ENCODE results near the gene FAM9B. TPM values are rescaled to one million over a fixed set of nuclear protein-coding genes. Genes with fewer than 3 reads are reported as not detected.

FAM9B gene
- polyA plus RNA-seq (ENCODE audit: low read depth in 6 of 6): not detected

DNA sequence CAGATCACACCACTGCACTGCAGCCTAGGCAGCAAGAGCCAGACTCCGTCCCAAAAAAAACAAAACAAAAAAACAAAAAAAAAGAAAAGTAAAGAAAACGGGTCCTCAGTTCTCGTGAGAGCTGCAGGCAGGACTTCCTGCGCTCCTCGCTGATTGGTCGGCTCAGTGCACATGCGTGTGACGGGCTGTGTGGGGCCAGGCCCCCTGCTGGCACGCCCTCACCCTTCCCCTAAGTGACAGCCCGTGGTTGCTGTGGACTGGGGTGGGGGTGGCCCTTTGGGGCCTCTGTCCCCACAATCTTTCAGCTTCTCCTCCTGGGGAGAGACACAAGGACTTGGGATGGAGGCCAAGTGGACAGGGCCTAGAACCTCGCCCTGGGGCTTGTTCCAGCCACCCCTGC is at the start of gene FAM9B:
TSS of gene FAM9B (minus strand) at position 139 of the 400 bp plus-strand sequence. CDS start 1,141 bp downstream, outside the sequence.
- no peaks in the 10 kb centered on the region for H3K4me1 Mint-ChIP-seq
- H3K27me3 Mint-ChIP-seq: peaks cover 0 to 2% (median under 1%) of the 10 kb centered on the region in 3 donors
- DNase-seq: no peak
- peak within 1 kb of the TSS in 1 of 6 donors; percentile 53 for H3K27ac Mint-ChIP-seq
- peaks cover 0 to 7% (median 2%) of the 10 kb centered on the region in 7 donors for H3K9me3 Mint-ChIP-seq
- ATAC-seq (ENCODE audit: low read depth in 2 of 2): no peak
- H3K36me3 Mint-ChIP-seq: no peaks in the 10 kb centered on the region
- no peak within 1 kb of the TSS for H3K4me3 Mint-ChIP-seq

- ATAC-seq (ENCODE audit: low read depth in 2 of 2) (no peak), DNase-seq (no peak)
- H3K36me3 Mint-ChIP-seq: peaks cover 0 to 8% of the 10 kb centered on the region in 2 donors
- no peaks in the 10 kb centered on the region for H3K4me1 Mint-ChIP-seq
- H3K9me3 Mint-ChIP-seq: peaks cover 2 to 16% (median 4%) of the 10 kb centered on the region in 7 donors
- H3K27ac Mint-ChIP-seq: no peak overlapping the region
- no peak overlapping the region for H3K4me3 Mint-ChIP-seq
- H3K27me3 Mint-ChIP-seq: peaks cover 0 to 12% (median 5%) of the 10 kb centered on the region in 3 donors
Observed at GRCh38 chrX:9081271-9081670, 47.3 kb upstream of the FAM9B start.

GRCh38 chrX:9074326-9074725 is 40.4 kb upstream of the FAM9B start:
- no peak for ATAC-seq (ENCODE audit: low read depth in 2 of 2)
- DNase-seq: no peak
- Mint-ChIP-seq H3K9me3 (peaks cover 0 to 2% (median 0%) of the 10 kb centered on the region in 7 donors), H3K4me1 (no peaks in the 10 kb centered on the region), H3K27ac (no peak overlapping the region), H3K36me3 (peaks cover 0 to under 1% of the 10 kb centered on the region in 2 donors), H3K27me3 (peaks cover 7 to 37% (median 14%) of the 10 kb centered on the region in 3 donors), H3K4me3 (no peak overlapping the region)

GRCh38 chrX:9072281-9072680 is 38.4 kb upstream of the FAM9B start:
- no peak for ATAC-seq (ENCODE audit: low read depth in 2 of 2)
- Mint-ChIP-seq H3K27me3 (peaks cover 7 to 37% (median 21%) of the 10 kb centered on the region in 3 donors), H3K9me3 (peaks cover 0 to 1% (median 0%) of the 10 kb centered on the region in 7 donors), H3K4me1 (no peaks in the 10 kb centered on the region), H3K36me3 (no peaks in the 10 kb centered on the region), H3K27ac (no peak overlapping the region), H3K4me3 (no peak overlapping the region)
- DNase-seq: no peak

DNA sequence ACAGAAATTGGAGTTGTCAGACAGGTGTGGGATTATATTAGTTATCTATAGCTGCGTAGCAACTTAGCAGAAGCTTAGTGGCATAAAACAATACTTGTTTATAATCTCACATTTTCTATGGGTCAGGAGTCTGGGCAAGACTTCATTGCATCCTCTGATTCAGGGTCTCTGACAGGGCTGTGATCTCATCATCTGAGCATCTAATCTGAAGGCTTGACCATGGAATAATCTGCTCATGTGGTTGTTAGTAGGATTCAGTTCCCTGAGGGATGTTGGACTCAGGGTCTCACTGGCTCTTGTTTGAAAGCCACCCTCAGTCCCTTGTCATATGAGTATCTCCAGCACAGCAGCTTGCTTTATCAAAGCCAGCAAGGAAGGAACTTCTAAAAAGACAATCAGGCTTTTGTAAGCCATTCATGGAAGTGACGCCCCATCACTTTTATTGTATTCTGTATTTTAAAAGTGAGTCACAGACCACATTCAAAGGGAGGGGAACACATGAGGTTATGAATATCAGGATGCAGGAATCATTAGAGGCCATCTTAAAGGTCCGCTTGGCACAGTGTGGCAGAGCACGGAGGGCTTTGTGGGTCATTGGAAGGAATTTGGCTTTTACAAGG is 37.2 kb upstream of the FAM9B start:
- Mint-ChIP-seq H3K9me3 (peaks cover 0 to 8% (median 0%) of the 10 kb centered on the region in 7 donors), H3K36me3 (no peaks in the 10 kb centered on the region), H3K27me3 (peaks cover 7 to 37% (median 24%) of the 10 kb centered on the region in 3 donors), H3K4me3 (no peak overlapping the region), H3K4me1 (no peaks in the 10 kb centered on the region), H3K27ac (no peak overlapping the region)
- DNase-seq (no peak), ATAC-seq (ENCODE audit: low read depth in 2 of 2) (no peak)

DNA sequence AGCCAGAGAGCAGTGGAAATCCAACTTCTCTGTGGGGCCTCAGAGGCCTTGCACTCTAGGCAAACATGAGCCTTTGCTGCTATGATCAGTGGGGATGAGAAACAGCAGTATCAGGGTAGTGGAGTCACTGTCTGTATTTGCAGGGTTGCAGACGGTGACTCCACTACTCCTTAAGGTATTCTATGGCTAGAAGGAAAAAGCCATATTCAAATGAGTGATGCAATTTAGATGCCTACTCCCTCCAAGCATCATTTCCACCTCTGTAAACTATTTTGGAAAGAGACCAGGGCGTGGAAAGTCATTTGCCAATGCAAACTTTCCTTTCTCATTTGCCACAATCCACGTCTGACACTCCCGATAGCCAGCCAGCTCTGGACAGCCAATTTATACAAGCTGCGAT is 35.6 kb upstream of the FAM9B start:
- H3K4me3 Mint-ChIP-seq: no peak overlapping the region
- no peak for ATAC-seq (ENCODE audit: low read depth in 2 of 2)
- no peak overlapping the region for H3K27ac Mint-ChIP-seq
- H3K27me3 Mint-ChIP-seq: peaks cover 12 to 30% (median 23%) of the 10 kb centered on the region in 3 donors
- H3K36me3 Mint-ChIP-seq: no peaks in the 10 kb centered on the region
- H3K4me1 Mint-ChIP-seq: no peaks in the 10 kb centered on the region
- DNase-seq: no peak
- peaks cover 0 to 20% (median 9%) of the 10 kb centered on the region in 7 donors for H3K9me3 Mint-ChIP-seq

GRCh38 chrX:9064694-9065093 is 30.8 kb upstream of the FAM9B start:
- H3K27ac Mint-ChIP-seq: no peak overlapping the region
- ATAC-seq (ENCODE audit: low read depth in 2 of 2): no peak
- H3K36me3 Mint-ChIP-seq: no peaks in the 10 kb centered on the region
- peaks cover 0 to 26% (median 9%) of the 10 kb centered on the region in 7 donors for H3K9me3 Mint-ChIP-seq
- H3K4me1 Mint-ChIP-seq: no peaks in the 10 kb centered on the region
- no peak overlapping the region for H3K4me3 Mint-ChIP-seq
- DNase-seq: no peak
- H3K27me3 Mint-ChIP-seq: peaks cover 0 to 21% (median 9%) of the 10 kb centered on the region in 3 donors

DNA sequence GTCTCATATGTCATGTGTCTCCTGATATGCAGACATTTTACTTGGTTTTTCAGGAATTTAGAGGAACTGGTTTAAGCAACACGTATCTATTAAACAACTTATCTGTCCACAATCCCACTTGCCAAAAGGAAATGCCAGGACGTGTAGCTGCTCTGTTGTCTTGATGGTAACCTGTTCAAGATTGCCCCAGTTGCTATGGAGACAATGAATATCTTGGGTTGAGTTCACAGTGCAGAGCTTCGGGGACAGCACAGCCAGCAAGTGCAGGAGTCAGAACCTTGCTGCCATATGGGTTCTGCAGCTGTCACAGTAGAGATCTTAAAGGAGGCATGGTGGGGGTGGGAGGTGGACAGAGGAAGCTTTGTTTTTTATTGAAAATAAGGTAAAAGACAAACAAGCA is 28.7 kb upstream of the FAM9B start:
- no peak for ATAC-seq (ENCODE audit: low read depth in 2 of 2)
- no peaks in the 10 kb centered on the region for H3K4me1 Mint-ChIP-seq
- H3K27me3 Mint-ChIP-seq: peaks cover 0 to 16% (median 15%) of the 10 kb centered on the region in 3 donors
- H3K27ac Mint-ChIP-seq: no peak overlapping the region
- DNase-seq: no peak
- no peak overlapping the region for H3K4me3 Mint-ChIP-seq
- peaks cover 0 to 26% (median 9%) of the 10 kb centered on the region in 7 donors for H3K9me3 Mint-ChIP-seq
- no peaks in the 10 kb centered on the region for H3K36me3 Mint-ChIP-seq

DNA sequence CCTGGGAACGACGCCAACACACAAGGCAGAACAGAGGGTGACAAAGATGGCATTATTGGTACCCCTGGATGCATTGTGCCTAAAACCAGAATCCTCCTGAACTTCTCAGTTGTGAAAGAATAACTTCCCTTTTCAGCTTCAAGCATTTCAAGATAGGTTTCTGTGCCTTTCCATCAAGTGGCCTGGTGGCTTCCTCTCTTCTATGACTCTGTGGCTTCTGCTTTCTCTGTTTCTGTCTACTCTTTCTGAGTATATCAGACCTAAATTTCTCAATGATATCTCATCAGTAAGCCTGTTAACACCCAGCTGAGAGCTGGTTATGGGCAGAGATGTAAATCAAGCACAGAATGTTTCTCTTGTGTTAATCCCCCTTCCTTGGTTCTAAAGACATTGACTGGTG is 21.4 kb upstream of the FAM9B start:
- H3K27me3 Mint-ChIP-seq: peaks cover 0 to 12% (median 0%) of the 10 kb centered on the region in 3 donors
- ATAC-seq (ENCODE audit: low read depth in 2 of 2) (peak; percentile 63 to 86), DNase-seq (peak; percentile 11)
- peaks cover 10 to 12% (median 11%) of the 10 kb centered on the region in 3 donors for H3K4me1 Mint-ChIP-seq
- H3K9me3 Mint-ChIP-seq: peaks cover 0 to 4% (median 0%) of the 10 kb centered on the region in 7 donors
- H3K27ac Mint-ChIP-seq: no peak overlapping the region
- no peak overlapping the region for H3K4me3 Mint-ChIP-seq
- H3K36me3 Mint-ChIP-seq: no peaks in the 10 kb centered on the region

- peaks cover 10 to 12% (median 11%) of the 10 kb centered on the region in 3 donors for H3K4me1 Mint-ChIP-seq
- no peak overlapping the region for H3K4me3 Mint-ChIP-seq
- no peaks in the 10 kb centered on the region for H3K36me3 Mint-ChIP-seq
- ATAC-seq (ENCODE audit: low read depth in 2 of 2) (no peak), DNase-seq (no peak)
- H3K27ac Mint-ChIP-seq: no peak overlapping the region
- H3K27me3 Mint-ChIP-seq: peaks cover 0 to 6% (median 0%) of the 10 kb centered on the region in 3 donors
- H3K9me3 Mint-ChIP-seq: peaks cover 0 to 4% (median 0%) of the 10 kb centered on the region in 7 donors
Observed at GRCh38 chrX:9052081-9052480, 18.2 kb upstream of the FAM9B start.

- Mint-ChIP-seq H3K4me3 (no peak overlapping the region), H3K27ac (no peak overlapping the region), H3K4me1 (peaks cover 3 to 6% (median 6%) of the 10 kb centered on the region in 3 donors), H3K27me3 (peaks cover 0 to 3% (median 0%) of the 10 kb centered on the region in 3 donors), H3K9me3 (no peaks in the 10 kb centered on the region), H3K36me3 (no peaks in the 10 kb centered on the region)
- ATAC-seq (ENCODE audit: low read depth in 2 of 2): no peak
- no peak for DNase-seq
Observed at GRCh38 chrX:9050331-9050730, 16.4 kb upstream of the FAM9B start.

- Mint-ChIP-seq H3K4me3 (no peak overlapping the region), H3K27me3 (no peaks in the 10 kb centered on the region), H3K9me3 (no peaks in the 10 kb centered on the region), H3K4me1 (no peaks in the 10 kb centered on the region), H3K36me3 (no peaks in the 10 kb centered on the region), H3K27ac (no peak overlapping the region)
- no peak for DNase-seq
- no peak for ATAC-seq (ENCODE audit: low read depth in 2 of 2)
Observed at GRCh38 chrX:9048801-9049200, 14.9 kb upstream of the FAM9B start.

- no peaks in the 10 kb centered on the region for H3K4me1 Mint-ChIP-seq
Observed at GRCh38 chrX:9038244-9038643, 4.3 kb upstream of the FAM9B start.

DNA sequence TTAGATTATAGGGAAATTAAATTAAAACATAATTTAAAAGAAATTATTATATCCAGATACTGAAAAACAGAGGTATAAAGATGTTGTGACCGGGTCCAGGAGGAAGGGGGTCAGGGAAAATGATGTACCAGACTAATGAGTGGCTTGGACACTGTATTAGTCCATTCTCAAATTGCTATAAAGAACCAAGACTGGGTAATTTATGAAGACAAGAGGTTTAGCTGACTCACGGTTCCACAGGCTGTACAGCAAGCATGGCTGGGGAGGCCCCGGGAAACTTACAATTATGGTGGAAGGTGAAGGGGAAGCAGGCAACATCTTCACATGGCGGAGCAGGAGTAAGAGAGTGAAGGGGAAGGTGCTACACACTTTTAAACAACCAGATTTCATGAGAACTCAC is 3.4 kb upstream of the FAM9B start:
- Mint-ChIP-seq H3K4me1 (no peaks in the 10 kb centered on the region), H3K9me3 (peaks cover 0 to 7% (median 2%) of the 10 kb centered on the region in 7 donors), H3K4me3 (no peak overlapping the region), H3K36me3 (no peaks in the 10 kb centered on the region), H3K27ac (no peak overlapping the region), H3K27me3 (no peaks in the 10 kb centered on the region)
- no peak for DNase-seq
- ATAC-seq (ENCODE audit: low read depth in 2 of 2): no peak

More at GRCh38 chrX:9038244-9038643, 4.3 kb upstream of the FAM9B start:
- Mint-ChIP-seq H3K4me3 (no peak overlapping the region), H3K27ac (no peak overlapping the region), H3K27me3 (no peaks in the 10 kb centered on the region), H3K36me3 (no peaks in the 10 kb centered on the region), H3K9me3 (peaks cover 0 to 13% (median 4%) of the 10 kb centered on the region in 7 donors)
- DNase-seq: no peak
- ATAC-seq (ENCODE audit: low read depth in 2 of 2): no peak

Measured in naive B cell (primary cell).